GM12865 (cell line): Measurements from ENCODE around the gene DCDC1.

ENCODE experiments used
- DNase-seq: peaks from one replicate; pipeline ENCODE4 v3.0.0; 2010; ENCODE audit warnings: low read depth
- H3K4me3 ChIP-seq: 2 replicates; pipeline ENCODE4 v1.5.1; 2011; ENCODE audit warnings: mild to moderate bottlenecking, low read depth, low read length, control low read depth
- CTCF ChIP-seq: IDR thresholded peaks from 2 replicates; pipeline ENCODE4 v1.5.1; 2011; ENCODE audit warnings: low read length, control low read depth, low read depth, inconsistent platforms; ENCODE audit not compliant: insufficient read depth; ENCODE audit errors: missing control alignments

DCDC1 gene

DNA sequence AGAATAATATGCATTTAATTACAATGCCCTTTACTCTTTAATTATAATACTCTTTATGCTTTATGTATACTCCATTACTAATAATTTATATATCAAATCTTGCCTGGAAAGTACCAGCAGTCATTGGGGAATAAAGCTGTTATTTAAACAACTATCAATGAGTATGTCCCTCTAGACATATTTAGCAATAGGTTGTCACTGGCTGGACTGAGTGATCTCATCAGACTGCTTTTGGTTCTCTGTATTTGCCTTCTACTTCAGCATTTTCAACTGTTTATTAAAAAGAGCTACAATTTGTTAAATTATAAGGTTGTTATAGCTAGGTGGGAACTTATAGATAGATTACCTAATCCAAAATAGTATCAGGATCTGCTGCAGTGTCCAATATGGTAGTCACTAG lies 267.2 kb downstream of the DCDC1 start:
- no peak for TF ChIP-seq CTCF
- DNase-seq: no peak
- no peak overlapping the region for H3K4me3 ChIP-seq

DNA sequence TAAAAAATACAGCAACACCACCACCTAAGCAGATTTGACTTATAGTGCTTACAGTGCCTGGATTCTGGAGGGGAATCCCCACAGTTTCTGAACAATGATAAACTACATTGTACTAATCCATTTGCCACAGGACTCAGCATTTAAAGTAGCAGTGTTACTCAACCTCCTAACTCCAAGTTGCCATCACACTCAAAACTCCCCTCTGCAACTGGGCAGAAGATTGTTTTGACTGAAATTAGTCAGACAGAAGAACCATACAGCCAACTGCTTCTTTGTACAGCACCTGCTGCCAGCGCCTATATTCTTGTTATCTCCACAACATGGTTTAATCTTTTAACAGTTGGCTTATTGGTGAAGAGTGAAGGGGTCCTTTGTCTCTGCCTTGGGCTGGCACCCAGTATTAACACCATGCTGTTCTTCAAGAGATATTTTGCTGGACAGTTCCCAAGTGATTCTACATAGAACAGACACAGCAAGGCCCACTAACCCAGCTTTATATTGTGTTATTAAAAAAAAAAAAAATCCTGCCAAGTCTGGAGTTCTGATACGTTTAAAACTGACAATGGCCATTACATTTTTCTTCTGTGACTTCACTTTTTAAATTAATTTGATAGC lies 273.2 kb downstream of the DCDC1 start:
- DNase-seq: no peak
- TF ChIP-seq CTCF: no peak
- no peak overlapping the region for H3K4me3 ChIP-seq

DNA sequence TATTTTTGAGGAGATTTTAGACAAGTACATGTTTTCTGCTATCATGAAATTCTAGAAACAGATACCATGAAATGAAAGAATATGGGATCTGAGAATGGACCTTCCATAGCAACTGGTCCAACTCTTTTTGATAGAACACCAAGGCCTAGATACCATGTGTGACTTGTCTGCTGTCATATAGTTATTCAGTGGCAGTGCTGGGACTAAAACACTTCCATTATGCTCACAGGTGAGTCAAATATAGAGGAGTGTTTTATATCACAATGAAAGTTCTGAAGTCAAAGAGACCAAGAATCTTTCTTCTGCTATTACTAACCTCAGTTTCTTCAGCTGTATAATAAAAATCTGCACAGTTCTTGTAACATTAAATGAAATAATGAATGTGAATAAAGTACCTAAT lies 276.9 kb downstream of the DCDC1 start:
- no peak for TF ChIP-seq CTCF
- H3K4me3 ChIP-seq: no peak overlapping the region
- DNase-seq: no peak

DNA sequence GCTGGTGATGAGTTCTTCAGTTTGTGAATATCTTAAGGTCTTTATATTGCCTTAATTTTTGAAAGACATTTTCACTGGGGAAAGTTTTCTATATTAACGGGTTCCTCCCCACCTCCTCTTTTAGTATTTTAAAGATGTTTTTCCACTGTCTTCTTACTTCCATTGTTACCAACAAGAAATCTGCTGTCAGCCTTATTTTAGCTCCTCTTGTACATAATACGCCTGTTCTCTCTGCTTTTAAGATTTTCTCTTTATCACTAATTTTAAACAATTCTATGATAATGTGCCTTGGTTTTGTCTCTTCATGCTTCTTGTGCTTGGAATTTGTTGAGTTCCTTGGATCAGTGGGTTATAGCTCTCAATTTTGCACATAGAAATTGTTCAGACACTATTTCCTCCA lies 280.4 kb downstream of the DCDC1 start:
- no peak for TF ChIP-seq CTCF
- DNase-seq: no peak
- no peak overlapping the region for H3K4me3 ChIP-seq

GRCh38 chr11:31069447-31070205 lies 299.9 kb downstream of the DCDC1 start:
- H3K4me3 ChIP-seq: no peak overlapping the region
- no peak for TF ChIP-seq CTCF
- DNase-seq: no peak

DNA sequence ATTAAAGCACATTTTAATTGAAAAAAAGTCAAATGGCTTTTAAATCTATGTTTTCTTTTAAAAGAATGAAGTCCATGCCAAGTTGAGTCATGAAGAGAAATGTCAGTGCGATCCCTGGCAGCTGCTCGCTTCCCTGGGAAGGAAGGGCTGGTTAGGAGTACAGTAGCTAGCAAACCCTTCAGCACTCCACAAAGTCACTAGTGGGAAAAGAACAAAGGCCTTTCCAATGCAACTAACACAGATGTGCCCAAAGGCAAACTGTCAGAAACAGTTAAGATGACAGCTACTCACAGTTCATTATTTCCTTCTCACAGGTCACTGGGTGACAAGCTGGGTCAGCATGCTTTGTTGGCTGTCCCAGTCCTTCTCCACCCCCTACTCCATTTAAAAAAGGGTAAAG lies 308.7 kb downstream of the DCDC1 start:
- DNase-seq: no peak
- H3K4me3 ChIP-seq: no peak overlapping the region
- TF ChIP-seq CTCF: no peak
